HG03571 (cell line): ENCODE measurements around the gene RNF220.

Source experiments
- ATAC-seq: cut with Tn5 transposase; IDR thresholded peaks from one replicate; pipeline ENCODE4 v1.9.1; 2021; ENCODE audit not compliant: unreplicated experiment

The RNF220 gene

GRCh38 chr1:44576456-44577150, 171.5 kb downstream of the RNF220 start:
- ATAC-seq = no peak

GRCh38 chr1:44581205-44581604, 176.2 kb downstream of the RNF220 start:
- ATAC-seq = no peak

GRCh38 chr1:44584167-44584566, 179.1 kb downstream of the RNF220 start:
- no peak for ATAC-seq

GRCh38 chr1:44585315-44585920, 180.4 kb downstream of the RNF220 start:
- ATAC-seq = no peak

GRCh38 chr1:44587796-44588460, 182.9 kb downstream of the RNF220 start:
- ATAC-seq = no peak

GRCh38 chr1:44588551-44589210, 183.6 kb downstream of the RNF220 start:
- no peak for ATAC-seq

GRCh38 chr1:44590475-44590874, 185.4 kb downstream of the RNF220 start:
- ATAC-seq = no peak

GRCh38 chr1:44591381-44591780, 186.3 kb downstream of the RNF220 start:
- ATAC-seq = no peak

GRCh38 chr1:44592208-44593145, 187.4 kb downstream of the RNF220 start:
- no peak for ATAC-seq

GRCh38 chr1:44594353-44594752, 189.3 kb downstream of the RNF220 start:
- ATAC-seq = no peak

GRCh38 chr1:44594871-44595735, 190.0 kb downstream of the RNF220 start:
- ATAC-seq = no peak

- no peak for ATAC-seq
Measured at GRCh38 chr1:44596511-44596910, 191.5 kb downstream of the RNF220 start.

GRCh38 chr1:44598167-44598566, 193.1 kb downstream of the RNF220 start:
- ATAC-seq = no peak

GRCh38 chr1:44602634-44603628, 197.9 kb downstream of the RNF220 start:
- ATAC-seq = no peak

- ATAC-seq = no peak
Measured at GRCh38 chr1:44603718-44604117, 198.7 kb downstream of the RNF220 start.

GRCh38 chr1:44604157-44604955, 199.3 kb downstream of the RNF220 start:
- no peak for ATAC-seq

- no peak for ATAC-seq
Measured at GRCh38 chr1:44605914-44606615, 201.0 kb downstream of the RNF220 start.
